Hematopoietic multipotent progenitor cell treated with erythropoietin and hydrocortisone succinate and interleukin-3 and kit ligand, for 6 days (in vitro differentiated cells): ENCODE results near the gene OLA1.

Source experiments
- DNase-seq: peaks from one replicate; pipeline ENCODE4 v3.0.0-alpha.2; 2015

The OLA1 gene

GRCh38 chr2:174059884-174060244 lies 188.5 kb downstream of the OLA1 start:
- DNase-seq, result no peak

DNA sequence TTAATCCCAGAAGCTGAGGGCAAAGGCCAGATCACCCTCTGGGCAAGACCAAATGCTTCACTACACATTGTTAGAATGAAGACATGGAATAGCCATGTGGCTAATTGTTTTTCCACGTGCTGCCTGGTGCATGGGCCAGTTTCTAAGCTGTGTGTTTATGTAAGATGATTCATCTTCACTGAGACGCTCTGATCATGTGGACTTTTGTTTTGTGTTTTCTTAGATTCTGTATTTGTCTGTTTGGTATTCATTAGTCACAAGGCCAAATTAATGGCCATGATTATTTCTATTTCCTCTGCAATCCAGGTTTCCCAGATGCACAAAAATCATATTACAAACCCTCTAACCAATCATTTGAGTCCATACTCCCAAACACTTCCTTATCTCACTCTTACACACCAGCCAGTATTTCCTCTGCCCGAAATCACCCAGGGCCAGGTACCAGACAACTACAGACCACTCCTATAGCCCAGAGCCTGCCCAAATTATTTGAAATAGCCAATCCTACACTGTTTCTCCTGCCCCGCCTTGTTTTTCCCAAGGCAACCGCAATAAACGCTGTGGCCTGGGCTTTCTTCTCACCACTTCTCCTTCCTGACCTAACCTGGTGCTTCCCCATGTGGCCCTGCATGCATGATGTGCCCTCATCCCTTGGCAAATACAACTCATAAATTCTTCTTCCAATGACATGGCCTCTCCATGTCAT lies 189.0 kb downstream of the OLA1 start:
- peak; percentile 77 for DNase-seq

DNA sequence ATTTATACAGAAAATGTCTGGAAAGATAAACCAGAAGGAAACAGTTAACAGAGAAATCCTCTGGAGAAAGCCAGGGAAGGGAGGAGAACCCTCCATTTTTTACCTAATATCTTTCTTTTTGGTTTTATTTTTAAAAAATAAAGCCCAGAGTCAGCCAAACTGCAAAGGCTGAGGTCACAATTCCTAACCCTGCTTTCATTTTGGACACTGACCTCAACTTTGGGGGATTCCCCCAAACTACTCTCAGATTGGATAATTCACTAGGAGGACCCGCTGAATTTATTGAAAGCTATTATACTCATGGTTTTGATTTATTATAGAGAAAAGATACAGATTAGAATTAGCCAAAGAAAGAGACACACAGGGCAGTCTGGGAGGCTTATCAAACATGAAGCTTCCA lies 189.9 kb downstream of the OLA1 start:
- no peak for DNase-seq

DNA sequence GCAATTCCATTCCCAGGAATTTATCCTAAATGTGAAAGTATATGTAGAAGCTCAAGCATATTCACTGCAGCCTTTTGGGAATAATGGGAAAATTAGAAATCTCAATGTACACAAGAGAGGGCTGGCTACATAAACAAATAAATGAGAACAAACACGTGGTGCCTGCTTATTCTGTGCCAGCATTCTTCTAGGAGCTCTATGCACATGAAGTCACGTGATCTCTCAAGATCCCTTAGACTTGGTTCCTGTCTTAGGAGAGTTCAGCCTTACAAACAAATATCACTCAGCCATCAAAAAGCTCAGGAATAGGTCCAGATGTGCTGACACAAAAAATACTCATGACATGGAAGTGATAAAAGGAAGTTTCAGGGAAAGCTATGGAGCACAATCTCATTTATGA lies 190.3 kb downstream of the OLA1 start:
- no peak for DNase-seq

DNA sequence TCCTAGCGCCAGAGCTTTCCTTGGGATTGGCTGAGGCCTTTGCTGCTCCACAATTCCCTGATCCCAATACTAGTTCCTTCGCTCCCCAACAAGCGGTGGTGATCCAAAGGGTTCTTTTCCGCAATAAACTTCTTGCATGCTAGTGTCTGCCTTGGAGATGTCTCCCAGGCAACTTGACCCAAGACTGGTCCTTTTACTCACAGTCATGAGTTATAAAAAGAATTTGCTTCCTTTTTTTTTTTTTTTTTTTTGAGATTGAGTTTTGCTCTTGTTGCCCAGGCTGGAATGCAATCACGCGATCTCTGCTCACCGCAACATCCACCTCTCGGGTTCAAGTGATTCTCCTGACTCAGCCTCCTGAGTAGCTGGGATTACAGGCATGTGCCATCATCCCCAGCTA lies 193.4 kb downstream of the OLA1 start:
- DNase-seq, result no peak

DNA sequence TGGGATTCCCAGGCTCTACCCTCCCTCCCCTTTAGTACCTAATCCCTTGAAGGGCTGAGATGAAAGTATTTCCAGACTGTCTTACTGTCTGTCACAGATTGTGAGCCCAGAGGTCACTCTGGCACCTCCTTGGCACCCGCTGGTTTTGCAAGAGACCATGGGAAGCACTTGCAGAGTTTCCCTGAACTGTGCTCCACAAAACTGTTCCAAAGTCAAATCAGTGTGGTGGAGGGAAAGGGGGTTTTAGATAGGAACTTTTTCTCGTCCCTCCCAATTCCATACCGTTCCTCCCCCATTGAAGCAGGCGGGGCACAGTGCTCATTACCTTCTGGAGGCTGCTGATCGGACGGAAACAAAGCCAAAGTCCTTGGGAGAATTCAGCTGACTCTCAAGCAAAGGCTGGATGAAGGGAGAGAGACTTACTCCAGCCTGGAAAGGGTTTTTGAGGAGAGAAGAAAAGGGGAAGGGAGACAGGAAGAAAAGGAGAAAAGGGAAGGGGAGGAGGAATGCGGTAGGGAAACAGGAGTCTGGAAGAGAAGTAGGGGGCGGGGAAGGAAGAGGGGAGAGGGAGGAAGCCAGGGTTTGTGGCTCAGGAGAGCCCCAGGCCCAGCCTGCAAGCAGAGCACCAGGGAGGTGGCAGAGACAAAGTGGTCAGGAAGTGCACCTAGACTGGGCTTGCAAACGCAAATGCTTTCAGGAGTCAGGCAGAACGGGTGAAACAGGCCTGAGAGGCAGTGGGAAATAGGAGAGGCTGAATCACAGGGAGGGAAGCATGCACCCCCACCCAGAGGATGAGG lies 194.8 kb downstream of the OLA1 start:
- DNase-seq, result no peak

DNA sequence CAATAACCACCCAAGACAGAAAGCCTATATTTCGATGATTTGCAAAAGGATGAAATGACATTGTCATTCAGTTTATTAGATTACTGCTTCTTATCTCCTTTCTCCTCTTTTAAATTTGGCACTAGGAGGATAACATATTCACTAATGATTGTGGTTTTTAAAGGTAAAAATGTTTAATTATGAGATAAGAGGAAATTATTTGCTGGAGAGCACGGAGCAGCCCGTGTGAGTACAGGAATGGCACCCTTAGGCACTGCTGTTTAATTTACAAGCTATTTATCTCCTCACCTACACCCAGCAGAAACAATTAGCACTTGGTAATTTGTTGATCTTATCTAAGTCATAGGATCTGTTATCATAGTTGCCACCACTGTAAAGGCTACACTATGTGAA lies 195.8 kb downstream of the OLA1 start:
- DNase-seq, result peak; percentile 44

DNA sequence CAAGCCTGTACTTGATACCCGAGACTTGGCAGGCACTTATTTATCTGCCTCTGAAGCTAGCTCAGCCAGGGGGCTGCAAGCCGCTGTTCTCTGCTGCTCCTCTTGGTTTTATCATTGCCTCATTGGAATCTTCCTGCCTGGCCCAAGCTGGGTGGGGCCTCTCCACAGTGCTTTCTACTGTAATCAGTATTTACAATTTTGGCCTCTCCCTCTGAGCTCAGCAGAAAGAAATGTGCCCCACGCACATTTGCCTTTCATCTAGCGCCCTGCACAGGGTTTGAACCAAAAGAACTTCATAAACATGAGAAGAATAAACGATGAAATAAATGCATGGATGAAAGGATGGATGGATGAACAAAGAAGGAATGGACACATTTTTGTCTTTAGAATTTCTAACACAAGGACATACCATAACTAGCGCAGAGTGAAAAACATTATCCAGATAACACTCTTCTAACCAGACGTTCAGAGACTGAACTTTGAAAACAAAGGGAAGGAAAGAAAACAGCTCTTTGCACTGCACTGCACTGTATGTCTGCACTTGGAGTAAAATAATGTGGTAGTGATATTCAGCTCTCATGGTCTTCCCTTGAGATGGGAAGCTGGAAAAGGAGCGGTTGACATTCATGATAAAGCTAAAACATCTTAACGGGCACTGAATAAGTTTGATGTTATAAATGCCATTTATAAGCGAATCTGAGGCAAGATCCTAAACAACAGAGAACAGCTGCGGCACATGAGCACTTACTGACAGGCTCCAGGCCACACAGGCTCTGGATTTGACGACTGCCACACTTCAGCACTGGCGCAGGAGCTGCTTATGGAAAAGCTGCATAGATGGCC lies 196.4 kb downstream of the OLA1 start:
- DNase-seq, result peak; percentile 91

- DNase-seq, result no peak
Measured at GRCh38 chr2:174051068-174051467, 197.3 kb downstream of the OLA1 start.

- no peak for DNase-seq
Measured at GRCh38 chr2:174049895-174050294, 198.4 kb downstream of the OLA1 start.

- DNase-seq, result no peak
Measured at GRCh38 chr2:174048243-174048642, 200.1 kb downstream of the OLA1 start.

GRCh38 chr2:174047746-174048145 lies 200.6 kb downstream of the OLA1 start:
- DNase-seq, result no peak

DNA sequence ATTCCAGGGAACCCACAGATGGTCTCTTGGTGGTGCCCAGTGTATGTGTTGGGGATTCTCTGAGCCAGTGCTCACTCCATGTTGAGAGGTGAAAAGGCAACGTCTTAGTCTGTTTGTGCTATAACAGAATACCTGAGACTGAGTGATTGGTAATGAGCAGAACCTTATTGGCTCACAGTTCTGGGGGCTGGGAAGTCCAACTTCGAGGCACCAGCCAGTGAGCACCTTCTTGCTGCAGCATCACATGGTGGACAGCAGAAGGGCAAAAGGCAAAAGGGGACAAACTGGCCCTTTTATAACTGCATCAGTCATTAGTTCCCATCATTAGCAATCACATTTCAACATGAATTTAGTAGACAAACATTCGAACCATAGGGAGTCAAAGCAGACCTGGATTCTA lies 202.2 kb downstream of the OLA1 start:
- no peak for DNase-seq

GRCh38 chr2:174044556-174044955 lies 203.8 kb downstream of the OLA1 start:
- DNase-seq, result no peak

GRCh38 chr2:174040417-174040701 lies 208.0 kb downstream of the OLA1 start:
- DNase-seq, result no peak

DNA sequence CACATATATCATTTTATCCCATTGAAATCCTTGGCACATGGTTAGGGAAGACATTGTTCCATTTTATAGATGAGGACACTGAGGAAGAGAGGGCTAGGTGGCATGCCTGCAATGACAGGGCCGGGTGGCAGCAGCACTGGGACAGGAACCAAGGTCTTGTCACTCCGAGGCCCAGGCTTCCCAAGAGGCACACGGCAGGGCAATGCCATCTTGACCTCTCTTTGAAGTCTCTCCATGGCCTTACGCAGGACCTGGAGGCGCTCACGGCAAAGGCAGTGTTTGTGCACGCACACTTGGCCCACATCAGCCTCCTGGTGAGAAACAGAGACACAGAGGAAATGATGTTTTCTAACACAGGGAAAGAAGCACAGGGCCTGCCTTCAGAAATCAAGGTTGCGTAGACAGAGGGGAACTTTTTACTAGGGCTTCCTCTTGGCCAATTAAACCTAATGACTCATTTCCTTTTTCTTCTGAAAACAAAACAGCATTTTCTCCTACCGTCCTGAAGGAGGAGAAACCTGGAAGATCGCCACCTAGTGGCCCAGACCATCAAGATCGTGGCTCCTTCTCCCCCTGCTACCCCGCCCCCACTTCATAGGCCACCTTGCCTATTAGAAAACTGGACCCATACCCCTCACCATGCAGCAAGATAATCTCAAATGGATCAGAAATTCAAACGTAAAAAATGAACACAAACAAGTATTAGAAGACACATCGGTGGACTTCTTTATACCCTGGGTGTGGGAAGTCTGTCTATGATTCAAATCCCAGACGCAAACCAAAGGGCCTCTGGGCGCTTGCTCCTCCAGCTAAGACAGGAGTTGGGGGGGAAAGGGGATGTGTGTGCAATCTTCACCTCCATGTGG lies 208.5 kb downstream of the OLA1 start:
- peak; percentile 97 for DNase-seq

- DNase-seq, result no peak
Measured at GRCh38 chr2:174038462-174038861, 209.9 kb downstream of the OLA1 start.

DNA sequence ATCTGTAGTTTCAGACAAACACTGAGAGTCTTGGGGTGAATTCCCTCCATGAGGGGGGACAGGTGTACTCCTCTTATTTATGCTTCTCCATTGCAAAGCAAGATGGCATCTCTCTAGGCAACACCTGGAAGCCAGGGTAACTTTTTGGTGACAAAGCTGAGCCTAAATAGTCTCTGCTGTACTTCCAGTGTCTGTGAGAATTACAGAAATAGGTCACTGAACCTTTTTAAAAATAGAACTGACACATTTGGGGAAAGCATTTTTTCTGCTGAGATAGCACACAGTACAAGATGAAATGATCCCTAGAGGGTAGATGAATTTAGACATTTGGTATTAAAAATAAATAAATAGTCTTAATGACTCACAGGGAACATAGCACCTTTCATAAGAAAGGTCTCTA lies 211.5 kb downstream of the OLA1 start:
- DNase-seq, result no peak

- DNase-seq, result peak; percentile 43
Measured at GRCh38 chr2:174035981-174036742, 212.2 kb downstream of the OLA1 start.

- DNase-seq, result no peak
Measured at GRCh38 chr2:174035117-174035635, 213.2 kb downstream of the OLA1 start.

DNA sequence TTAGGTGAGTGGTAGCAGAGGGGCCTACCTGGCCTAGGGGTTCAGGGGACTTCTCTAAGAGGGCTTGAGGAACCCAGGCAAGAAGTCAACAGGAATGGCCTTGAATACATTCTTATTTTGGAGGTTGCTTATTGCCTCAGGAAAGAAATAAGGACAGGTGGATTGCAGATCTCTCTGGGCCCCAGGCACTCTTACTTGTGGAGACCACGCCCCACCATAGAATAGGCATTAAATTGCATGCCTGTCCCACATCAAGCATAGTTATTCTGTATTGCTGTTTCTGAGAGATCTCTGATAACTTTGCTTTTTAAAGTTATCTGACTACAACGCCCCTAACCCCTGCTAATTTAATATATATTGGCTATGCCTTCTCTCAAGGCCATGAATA lies 215.2 kb downstream of the OLA1 start:
- no peak for DNase-seq

DNA sequence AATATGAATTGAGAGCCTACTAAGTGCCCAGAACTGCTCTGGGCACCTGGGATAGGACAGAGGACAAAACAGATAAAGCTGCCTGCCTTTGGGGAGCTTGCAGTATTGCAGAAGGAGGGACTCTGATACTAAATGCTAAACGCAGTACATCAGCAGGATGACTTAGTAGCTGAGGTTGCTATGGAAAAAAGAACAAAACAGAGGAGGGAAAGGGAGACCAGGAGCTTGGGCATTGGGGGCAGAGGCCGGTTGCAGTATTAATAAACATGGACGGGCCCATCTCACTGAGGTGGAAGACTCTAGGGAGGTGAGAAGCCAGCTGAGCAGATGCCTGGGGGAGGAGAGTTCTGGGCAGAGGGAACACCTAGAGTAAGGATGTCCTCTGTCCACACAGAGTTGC lies 217.1 kb downstream of the OLA1 start:
- DNase-seq, result no peak
